Suprapubic skin (tissue), 4 donors: ENCODE data around the gene UTS2.

Experiments
- CTCF ChIP-seq, 2 donors: fragments of 200-600 bp in 1 of 2; fragments of 450-650 bp in 1 of 2; sonication (generic) in 1 of 2; IDR thresholded peaks; one replicate each; pipeline ENCODE4 v1.5.1; 2016 to 2019; ENCODE audit warnings: antibody characterized with exemption in 2 of 2, mild to moderate bottlenecking in 1 of 2, moderate library complexity in 1 of 2
- POLR2A ChIP-seq, 2 donors: fragments of 450-650 bp; IDR thresholded peaks; one replicate each; pipeline ENCODE4 v1.6.1; 2017; ENCODE audit warnings: antibody characterized with exemption in 2 of 2, mild to moderate bottlenecking in 2 of 2, moderate library complexity in 2 of 2
- POLR2AphosphoS5 ChIP-seq, 3 donors: sonication (generic); formaldehyde crosslinking; IDR thresholded peaks; one replicate each; pipeline ENCODE4 v1.6.1; 2017; ENCODE audit warnings: antibody characterized with exemption in 3 of 3

- no peak for TF ChIP-seq CTCF (IDR thresholded peaks at IDR 0.05)
- no peak for TF ChIP-seq POLR2A (IDR thresholded peaks at IDR 0.05)
- TF ChIP-seq POLR2AphosphoS5 (IDR thresholded peaks at IDR 0.05): no peak
Measured at GRCh38 chr1:7896994-7897393, 44.1 kb upstream of the UTS2 start.
